ENCODE results near the gene SETD3. TPM values are rescaled to one million over a fixed set of nuclear protein-coding genes. Genes with fewer than 3 reads are reported as not detected.

The SETD3 gene
- total RNA-seq, 1 donor from 2014 or later, result 61.5 TPM

DNA sequence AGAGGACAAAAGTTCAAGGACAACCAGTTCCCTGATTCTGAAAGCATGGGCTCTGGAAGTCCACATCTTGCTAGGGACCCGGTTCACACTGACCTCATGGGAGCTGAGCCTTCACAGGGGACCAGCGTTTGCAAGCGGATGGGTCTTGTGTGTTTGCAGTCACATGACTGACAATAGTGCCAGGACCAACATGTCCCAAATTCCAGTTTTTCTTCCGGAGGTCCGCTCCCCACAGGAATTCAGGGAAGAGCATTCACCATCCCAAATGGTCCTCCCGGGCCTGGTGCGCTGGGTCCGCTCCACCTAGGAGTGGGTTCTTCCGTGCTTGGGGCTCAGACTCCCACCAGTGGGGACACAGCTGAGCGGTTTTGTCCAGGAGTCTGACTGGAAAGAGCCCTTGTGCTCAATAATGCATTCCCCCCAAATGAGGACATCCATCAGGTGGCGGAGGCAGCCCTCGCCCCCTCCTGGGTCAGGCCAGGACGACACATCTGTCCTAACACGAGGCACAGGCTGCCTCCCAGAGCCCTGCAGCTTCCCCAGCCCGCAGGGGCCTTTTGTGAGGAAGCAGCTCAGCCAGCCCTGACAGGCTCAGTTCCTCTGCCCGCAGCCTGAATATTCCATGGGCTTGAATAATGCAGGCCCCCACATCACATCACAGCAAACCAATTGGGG is 116.9 kb downstream of the SETD3 start:
- DNase-seq (ENCODE audit: low spot score), result peak; percentile 71

DNA sequence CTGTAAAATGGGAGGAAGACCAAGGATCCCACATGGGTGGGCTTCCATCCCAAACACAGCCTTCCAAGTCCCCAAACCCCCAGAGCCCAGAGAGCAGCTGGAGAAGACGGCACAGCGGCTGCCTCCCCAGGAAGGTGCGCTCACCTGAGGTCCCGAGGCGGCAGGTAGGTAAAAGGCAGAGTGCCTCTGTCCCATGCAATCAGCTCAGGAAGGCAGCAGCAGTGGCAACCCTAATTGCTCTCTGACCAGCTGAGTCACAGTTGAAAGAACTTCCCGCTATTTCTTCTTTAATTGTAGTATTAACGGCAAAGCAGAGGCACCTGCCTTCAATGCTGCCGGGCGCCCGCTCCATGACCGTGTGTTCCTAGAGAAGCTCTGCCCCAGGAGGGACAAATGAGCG is 117.6 kb downstream of the SETD3 start:
- peak; percentile 75 for DNase-seq (ENCODE audit: low spot score)

DNA sequence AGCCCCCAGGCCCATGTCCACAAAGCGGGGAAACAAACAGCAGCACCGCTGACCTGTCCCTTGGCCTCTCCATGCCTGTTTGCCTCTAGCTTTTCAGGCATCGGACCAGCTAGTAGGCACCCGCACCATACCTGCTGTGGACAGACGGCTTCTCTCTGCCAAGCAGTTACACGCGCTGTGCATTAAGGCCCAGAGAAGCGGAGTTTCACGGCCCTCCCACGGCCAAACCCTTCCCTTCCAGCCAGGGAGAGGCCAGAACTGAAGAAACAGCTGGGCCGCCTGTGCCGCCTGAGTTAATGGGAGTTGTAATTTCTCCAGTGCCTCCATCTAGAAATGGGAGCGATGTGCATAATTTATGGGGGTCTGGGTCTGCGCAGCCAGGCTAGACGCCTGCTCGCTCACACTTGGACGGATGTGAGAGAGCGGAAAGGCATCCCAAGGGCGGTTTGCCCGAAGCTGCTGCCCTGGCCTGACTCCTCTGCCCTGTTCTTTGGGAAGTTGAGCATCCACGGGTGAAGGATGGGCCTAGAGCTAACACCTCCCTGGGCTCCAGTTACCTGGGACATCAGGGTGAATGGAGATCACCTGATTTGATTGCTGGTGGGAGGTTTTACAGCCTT is 119.0 kb downstream of the SETD3 start:
- DNase-seq (ENCODE audit: low spot score), result peak; percentile 79

DNA sequence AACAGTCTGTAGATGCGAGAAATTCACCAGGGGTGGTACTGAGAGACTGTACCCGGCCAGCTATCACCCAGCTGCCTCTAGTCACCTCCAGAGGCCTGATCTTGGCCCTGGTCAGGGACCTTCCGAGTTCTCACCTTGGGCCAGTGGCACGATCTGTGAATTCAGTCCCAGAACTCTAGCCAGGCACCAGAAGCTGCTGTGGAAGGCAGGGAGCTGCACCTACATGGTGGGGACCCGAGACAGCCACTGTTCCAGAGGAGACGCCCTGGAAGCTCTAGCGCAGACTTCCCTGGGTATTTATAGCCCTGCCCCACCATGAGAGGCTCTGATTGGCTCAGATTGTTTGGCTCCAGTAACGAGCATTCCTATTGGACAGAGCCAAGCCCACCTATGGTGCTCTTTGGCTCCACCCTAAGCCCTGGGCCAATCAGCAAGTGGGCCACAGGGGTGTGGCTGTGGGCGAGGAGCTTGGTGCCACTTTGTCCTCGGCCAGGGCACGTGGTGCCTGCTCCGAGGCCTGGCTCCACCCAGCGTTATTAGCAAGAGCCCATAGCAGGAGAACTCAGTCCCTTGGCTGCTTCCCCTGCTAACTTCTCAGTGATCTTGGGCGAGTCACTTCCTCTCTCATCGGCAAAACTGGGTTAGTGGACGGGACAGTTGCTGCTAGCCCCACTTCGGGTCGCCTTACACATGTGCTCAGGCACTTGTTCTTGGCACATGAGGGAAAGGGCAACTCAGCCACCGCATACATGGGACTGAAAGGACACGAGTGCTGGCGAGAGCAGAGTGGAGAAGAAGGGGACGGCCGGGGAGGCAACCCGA is 119.7 kb downstream of the SETD3 start:
- peak; percentile 67 for DNase-seq (ENCODE audit: low spot score)

DNA sequence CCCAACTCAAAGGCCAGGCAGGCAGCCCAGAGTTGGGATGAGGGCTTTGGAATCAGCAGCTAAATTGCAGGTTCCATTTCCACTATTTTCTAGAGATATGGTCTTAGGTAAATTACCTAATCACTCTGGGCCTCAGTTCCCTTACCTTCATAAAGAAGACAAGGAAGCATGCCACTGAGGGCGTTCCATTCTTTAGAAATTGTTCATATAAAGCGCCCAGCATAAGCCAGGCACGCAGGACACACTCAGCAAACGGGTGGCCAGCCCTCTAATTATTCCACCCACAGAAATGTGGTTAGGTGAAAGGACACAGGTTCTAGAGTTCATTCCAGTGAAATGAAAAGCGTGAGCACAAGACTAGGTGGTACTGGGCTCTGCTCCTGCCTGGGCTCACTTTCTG is 120.8 kb downstream of the SETD3 start:
- DNase-seq (ENCODE audit: low spot score), result peak; percentile 43

DNA sequence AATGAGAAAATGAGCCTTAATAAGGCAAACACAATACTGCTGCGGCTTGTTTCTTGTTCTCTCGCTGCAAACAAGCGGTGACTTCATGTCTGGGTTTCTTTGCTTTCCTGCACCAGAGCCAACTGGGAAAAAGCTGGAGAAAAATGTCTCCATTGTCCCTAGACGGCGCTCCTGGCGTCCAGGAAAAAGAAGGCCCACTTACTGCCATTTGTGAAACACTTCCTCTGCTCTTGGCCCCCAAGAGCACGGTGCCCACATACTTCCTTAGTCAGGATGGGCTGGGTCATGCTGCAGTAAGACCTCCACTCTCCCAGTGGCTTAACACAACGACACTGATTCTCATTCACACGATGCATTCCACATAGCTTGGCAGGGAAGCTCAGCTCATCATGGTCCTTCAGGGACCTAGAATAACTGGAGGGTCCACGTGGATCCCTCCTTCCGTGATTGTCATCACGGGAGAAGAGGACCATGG is 122.7 kb downstream of the SETD3 start:
- peak; percentile 30 for DNase-seq (ENCODE audit: low spot score)

DNA sequence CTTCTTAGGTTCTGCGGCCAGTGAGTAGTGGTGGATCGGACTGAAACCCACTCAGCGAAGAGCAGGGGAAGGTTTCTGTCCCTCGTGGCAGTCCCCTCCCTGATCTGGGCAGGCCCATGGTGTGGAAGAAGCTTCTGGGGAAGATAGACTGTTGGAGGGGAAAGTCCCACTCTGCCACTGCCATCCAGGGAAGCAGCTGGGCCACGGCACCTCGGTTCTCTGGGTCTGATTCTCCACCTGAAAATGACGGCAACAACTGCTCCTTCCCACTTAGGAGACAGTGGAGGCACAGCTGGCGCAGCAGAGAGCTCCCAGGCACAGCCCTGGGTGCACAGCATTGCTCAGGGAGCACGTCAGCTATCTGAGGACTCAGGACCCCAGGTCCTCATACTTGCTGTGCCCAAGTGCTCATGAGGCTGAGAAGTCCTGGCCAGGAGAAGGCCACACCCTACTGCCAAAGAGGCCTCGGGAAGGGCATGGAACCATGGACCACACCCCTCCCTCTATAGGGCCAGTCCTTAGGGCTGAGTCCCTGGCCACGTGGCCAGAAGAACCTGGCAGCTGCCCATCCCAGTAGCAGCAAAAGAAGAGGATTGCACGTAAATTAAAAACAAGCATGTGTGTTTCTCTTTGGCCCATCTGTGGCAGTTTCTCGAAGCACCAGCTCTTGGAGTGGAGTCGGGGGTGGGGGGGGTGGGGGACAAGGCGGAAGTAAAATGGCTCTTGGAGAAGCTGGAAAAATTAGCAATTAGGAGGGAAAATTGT is 123.3 kb downstream of the SETD3 start:
- DNase-seq (ENCODE audit: low spot score), result peak; percentile 64

DNA sequence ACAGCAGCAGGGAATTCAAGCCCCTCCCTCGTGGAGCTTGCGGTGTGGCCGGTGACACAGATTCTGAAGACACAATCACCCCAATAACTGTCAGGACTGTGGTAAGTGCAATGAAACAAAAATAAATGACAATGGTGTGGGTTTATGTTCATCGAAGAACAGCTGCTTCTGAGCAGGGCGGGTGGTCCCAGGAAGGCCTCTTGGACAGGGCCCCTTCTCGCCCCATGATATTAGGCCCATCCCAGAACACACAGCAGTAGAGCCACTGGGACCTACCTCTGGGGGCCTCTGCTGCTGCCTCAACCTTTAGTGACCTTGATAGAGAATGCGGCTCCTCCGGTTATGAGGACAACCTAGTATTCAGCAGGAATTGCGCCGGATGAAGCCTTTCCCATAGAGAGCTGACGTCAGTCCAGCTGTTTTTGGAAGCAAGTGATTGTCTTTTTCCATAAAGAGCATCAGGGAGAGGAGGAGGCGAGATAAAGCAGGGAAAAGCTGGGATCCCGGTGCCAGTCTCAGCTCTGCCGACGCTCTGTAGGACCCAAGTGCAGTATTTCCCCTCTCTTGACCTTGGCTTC is 124.5 kb downstream of the SETD3 start:
- DNase-seq (ENCODE audit: low spot score), result peak; percentile 51

DNA sequence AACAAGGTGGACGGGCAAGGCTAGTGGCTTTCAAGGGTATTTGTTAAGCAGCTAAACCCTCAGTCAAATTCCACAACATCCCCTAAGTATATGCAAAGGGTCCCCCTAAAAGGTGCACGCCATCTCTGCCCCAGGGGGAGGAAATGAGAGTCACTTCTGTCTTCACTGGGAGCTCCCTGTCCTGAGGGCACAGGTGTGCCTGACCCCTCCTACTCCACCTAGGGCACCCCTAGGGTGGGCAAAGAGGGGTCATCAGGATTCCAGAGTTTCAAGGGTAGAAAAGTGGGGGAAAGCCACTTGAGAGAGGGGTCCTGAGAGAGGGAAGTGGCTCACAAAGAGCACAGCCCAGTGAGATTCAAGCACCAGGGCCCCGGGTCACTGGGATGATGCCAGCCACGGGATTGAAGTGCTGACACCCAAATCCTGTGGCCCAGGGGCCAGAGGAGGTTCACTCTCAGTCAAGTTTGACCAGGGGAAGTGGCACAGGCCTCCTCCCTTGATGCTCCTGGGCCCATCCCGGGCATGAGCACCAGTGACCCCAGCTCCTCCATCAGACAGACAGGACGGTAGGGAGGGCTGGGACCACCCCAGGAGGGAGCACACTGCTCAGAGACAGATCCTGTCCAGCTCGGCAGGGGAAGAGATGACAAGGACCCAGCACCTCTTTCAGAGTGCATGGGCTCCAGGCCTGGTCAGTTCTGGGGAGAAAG is 126.3 kb downstream of the SETD3 start:
- DNase-seq (ENCODE audit: low spot score), result peak; percentile 72

DNA sequence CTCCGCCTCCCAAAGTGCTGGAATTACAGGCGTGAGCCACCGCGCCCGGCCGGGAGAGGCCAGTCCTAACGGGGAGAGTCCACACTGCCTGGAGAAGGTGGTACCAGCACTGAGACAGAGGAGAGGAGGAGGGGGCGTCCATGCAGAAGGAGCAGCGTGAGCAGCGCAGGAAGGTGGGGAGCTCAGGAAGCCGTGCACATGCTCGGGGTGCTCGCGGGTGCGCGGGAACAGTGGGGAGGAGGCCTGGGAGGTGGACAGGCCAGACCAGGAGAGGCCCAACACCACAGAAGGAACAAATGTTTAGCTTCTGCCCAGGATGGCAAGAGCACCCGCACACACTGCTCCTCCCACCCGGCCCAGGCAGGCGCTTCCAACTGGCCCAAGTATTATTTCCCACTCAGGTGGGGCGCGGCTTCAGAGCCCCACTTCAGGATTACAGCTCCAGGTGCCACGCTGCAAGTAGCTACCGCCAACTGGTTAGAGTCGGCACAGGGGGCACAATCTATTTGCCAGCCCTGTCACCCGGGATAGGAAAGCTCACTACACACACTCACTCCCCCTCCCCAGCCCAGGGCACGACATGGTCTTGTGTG is 127.9 kb downstream of the SETD3 start:
- peak; percentile 77 for DNase-seq (ENCODE audit: low spot score)

DNA sequence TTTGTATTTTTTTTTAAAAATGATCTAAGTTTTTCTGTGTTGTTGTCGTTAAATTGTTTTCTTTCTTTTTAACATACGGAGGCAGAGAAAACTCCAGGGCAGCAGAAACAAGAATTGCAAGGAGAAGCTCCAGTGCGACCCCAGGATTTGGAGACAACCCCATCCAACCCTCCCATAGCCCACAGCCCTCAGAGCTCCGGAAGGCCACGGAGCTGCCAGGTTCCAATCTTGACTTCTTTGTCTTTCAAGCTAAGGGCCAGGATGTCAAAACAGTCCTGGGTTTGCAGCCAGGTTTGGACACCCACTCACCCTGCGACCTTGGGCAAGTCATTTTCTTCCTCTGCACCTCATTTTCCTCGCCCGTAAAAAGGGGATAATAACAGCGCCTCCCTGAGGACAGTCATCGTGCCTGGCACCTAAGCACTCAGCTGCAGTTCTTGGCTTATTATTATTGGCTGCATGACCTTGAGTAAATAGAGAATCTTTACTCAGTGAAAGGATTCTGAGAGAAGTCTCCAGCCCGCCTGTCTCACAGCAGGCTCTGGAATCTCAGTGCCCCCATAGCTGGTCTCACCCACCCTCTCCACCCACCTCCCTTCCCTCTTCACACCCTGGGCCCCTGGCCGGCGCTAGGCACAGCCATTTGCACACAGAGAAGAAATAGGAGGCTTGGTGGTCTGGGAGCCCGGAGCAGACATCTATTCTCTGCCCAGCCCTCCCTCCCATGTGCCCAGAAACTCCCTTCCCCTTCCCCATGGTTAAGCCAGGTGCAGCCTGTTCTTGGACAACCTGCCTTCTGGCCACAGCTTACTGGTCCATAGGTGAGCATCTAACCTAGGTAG is 129.3 kb downstream of the SETD3 start:
- peak; percentile 68 for DNase-seq (ENCODE audit: low spot score)

DNA sequence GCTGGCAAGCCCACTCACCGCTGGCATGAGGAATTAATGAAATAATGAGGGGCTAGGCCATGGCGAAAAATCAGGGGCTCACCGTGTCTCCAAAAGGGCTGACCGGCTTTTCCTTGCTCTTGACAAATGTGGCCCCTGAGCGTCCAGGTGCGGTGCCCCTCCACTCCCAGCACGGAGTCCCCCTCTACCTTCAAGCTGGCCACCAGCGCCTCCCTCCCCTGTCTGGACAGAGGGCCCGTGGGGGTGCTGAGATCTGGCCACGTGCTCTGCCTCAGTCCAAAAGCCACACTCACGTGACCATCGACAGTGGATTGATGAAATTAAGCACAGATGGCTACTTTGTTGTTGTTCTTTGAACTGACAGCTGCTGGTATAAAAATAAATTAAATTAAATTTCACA is 129.9 kb downstream of the SETD3 start:
- peak; percentile 69 for DNase-seq (ENCODE audit: low spot score)

DNA sequence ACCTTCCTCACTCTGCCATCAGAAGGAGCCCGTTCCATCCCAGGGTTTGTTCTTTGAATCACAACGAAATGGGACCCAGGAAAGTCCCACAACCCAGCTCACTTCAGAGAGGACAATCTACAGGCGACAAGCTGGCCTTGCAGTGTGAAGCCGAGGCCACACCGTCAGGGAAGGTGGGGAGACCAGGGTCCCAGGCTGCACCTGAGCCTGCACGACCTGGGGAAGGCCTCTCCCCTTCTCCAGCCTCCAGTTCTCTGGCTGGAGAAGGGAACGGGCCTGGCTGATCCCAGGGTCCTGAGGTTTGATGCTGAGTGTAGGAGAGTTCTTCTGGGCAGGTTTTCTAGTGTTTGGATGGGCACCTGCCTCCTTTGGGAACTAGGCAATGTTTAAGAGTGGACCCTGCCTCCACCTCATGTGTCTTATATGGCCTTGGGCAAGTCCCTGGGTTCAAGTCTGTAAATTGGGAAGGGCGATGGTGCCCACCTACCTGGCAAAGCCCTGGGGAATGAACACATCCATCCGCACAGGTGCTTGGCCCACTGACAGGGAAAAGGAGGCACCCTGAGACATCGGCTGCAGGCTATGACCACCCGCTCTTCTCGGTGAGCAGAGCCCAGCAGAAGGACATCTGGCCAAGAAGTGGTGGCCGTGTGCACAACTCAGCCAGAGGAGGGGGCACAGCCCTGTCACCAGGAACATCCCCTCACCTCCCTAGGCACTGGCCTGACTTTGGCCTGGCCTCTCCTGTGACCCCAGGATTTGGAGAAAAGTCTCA is 130.8 kb downstream of the SETD3 start:
- peak; percentile 71 for DNase-seq (ENCODE audit: low spot score)

DNA sequence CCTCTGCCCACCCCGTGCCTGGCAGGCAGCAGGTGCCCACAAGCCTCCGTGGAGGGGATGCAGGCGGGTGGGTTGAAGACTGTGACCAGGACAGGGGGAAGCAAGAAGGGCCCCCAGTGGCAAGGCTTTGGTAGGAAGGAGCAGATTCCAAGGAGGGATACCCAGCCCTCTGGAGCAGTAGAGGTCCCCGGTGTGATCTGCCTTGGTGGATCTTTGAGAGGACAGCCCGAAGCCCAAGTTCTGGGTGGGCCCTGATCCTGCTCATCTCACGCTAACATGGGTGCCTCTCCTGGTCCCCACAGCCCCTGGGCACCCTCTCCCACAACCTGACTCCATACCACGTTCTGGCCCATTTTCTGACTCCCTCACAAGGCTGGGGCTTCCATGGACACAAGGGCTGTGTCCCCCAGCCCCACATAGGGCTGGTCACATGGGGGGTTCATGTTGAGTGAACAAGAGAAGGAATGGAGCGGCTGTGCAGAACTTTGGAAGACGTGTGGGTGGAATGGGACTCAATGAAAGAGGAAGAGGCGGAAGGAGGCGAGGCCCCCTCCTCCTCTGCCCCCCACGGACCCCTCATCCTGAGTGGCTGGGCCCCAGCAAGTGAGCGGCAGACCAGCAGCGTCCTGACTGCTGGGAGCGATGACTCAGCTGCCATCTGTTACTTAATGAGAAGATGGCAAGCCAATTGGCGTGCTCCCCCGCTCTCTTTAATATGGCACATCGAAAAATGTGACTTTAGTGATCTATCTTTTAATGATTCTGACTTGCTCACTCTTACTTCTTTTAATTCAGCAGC is 131.6 kb downstream of the SETD3 start:
- peak; percentile 81 for DNase-seq (ENCODE audit: low spot score)

DNA sequence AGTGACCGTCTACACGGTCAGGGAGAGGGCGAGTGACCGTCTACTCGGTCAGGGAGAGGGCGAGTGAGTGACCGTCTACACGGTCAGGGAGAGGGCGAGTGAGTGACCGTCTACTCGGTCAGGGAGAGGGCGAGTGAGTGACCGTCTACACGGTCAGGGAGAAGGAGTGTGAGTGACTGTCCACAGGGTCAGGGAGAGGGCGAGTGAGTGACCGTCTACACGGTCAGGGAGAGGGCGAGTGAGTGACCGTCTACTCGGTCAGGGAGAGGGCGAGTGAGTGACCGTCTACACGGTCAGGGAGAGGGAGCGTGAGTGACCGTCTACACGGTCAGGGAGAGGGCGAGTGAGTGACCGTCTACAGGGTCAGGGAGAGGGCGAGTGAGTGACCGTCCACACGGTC is 132.4 kb downstream of the SETD3 start:
- peak; percentile 11 for DNase-seq (ENCODE audit: low spot score)
